NCI-H460 (cell line): ENCODE measurements around the gene DTNBP1. TPM values are rescaled to one million over a fixed set of nuclear protein-coding genes. Genes with fewer than 3 reads are reported as not detected.

Experiments used
- DNase-seq: peaks from one replicate; pipeline ENCODE4 v3.0.0-alpha.2; 2016; ENCODE audit warnings: low read depth; ENCODE audit errors: extremely low read depth
- polyA plus RNA-seq: library from polyadenylated mRNA; depleted of rRNA; stranded (reverse); fragments of >200 nt; gene quantifications from 2 replicates; pipeline ENCODE4 v1.2.3, GENCODE V29; 2014; cell fraction: nucleus; rRNA removed
- total RNA-seq: library from RNA; depleted of rRNA; stranded (reverse); fragments of >200 nt; shearing (Covaris generic); gene quantifications from 2 replicates; pipeline ENCODE4 v1.2.3, GENCODE V29; 2014; rRNA removed

Gene DTNBP1, protein sequence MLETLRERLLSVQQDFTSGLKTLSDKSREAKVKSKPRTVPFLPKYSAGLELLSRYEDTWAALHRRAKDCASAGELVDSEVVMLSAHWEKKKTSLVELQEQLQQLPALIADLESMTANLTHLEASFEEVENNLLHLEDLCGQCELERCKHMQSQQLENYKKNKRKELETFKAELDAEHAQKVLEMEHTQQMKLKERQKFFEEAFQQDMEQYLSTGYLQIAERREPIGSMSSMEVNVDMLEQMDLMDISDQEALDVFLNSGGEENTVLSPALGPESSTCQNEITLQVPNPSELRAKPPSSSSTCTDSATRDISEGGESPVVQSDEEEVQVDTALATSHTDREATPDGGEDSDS
- 0.67 and 2.0 TPM in 2 replicates for total RNA-seq
- 0.07 TPM in 1 of 2 replicates, not detected in the other for polyA plus RNA-seq

DNA sequence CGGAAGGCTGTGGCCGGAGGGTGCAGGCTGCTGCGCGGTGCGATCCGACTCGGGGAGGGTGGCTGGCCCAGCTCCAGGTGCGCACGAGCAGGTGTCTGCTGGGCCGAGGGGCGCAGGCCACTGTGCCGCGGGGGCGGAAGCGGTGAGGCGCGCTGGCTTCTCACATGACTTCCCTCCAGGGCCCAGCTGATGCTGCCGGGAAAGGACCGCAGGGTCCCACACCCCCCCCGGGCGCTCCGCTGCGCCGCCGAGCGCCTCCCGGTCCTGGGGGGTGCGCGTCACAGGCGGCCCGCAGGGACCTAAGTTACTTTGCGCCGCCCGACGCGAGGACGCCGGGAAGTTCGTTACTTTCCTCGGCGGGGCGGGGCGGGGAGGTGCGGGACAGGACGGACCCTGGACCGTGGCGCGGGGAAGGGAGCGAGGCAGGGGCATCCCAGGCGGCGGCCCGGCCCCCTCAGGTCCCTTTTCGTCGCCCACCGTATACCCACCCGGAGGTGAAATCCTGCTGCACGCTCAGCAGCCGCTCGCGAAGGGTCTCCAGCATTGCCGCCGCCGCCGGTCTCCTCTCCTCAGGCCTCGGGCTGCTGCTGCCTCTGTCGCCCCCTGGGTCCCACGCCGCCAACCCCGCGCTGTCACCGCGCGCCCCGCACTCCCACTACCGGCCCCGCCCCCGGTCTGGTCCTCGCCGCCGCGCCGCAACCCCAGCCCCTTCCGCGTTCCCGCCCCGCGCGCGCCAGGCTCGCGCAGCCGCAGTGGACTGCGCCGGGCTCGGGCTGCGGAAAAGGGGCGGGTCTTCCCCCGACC is at the start of gene DTNBP1:
TSS of gene DTNBP1 (minus strand) at position 703 of the 804 bp plus-strand sequence. CDS start at position 544, 159 bp downstream.
- DNase-seq, result peak; percentile 44

DNA sequence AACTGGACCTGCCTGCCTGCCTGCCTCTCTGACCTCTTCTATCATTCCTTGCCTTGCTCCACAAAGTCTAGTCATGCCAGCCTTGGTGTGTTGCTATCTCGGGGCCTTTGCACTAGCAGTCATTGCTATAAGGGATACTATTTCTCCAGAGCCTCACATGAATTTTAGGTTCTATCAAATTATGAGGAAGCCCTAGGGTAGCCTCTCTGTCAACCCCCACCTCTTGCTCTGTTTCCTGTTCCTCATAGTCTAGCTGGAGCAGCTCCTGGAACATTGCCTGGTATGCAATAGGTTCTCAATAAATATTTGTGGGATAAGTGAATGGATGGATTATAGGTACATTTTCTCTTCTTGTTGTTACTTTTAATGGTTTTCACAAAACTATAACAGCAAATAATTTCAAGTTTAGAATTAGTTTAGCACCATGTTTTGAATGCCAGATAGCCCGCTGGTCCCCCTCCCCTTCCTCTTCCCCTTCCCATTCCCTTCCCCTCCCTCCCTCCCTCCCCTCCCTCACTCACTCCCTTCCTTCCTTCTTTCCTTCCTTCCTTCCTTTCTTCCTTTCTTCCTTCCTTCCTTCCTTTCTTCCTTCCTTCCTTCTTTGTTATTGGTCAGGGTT is 46.9 kb upstream of the DTNBP1 start:
- DNase-seq, result no peak

DNA sequence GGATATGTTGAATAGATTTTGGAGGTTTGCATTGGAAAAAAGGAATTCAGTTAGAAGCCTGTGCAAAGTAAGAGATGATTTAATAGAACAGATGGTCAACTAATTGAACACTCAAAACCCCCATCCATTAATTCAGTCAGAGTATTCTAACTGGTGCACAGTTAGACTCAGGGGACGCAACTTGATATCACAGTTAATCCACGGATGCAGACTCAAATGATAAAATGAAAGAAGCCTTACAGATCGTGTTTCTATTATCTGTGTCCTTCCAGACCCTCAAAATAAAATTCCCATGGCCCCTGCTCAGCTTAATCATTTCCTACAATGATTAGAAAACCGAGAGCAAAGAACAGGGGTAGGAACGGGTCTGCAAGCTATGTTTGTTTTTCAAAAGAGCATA is 45.4 kb upstream of the DTNBP1 start:
- no peak for DNase-seq

DNA sequence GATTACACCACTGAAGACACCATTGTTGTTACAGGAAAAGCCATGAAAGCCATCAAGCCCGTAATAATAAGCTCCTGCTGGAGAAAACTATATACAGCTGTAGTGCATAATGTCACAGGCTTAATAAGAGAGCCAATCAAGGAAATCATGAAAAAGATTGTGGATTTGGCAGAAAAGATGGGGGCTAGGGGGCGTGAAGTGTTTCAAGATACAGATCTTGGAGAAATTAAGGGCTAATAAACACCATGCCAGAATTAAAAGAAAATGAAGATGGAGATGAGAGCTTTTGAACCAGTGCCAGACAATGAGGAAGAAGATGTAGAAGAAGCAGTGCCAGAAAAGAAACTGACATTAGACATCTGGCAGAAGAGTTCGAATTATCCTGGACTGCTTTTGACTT is 43.2 kb upstream of the DTNBP1 start:
- DNase-seq, result no peak

DNA sequence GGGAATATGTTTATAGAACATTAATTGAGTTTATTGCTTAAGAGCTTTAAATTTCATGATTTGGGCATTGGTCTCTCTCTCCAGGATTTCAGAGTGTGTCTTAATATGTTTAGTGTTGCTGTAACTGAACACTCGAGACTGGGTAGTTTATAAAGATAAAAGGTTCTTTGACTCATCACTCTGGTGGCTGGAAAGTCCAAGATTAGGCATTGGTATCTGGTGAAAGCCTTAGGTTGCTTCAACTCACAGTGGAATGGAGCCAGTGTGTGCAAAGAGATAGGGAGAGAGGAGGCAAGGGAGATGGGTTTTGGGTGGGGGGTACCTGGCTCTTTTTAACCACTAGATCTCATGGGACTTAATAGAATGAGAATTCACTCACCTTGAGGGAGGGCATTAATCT is 35.6 kb upstream of the DTNBP1 start:
- no peak for DNase-seq

DNA sequence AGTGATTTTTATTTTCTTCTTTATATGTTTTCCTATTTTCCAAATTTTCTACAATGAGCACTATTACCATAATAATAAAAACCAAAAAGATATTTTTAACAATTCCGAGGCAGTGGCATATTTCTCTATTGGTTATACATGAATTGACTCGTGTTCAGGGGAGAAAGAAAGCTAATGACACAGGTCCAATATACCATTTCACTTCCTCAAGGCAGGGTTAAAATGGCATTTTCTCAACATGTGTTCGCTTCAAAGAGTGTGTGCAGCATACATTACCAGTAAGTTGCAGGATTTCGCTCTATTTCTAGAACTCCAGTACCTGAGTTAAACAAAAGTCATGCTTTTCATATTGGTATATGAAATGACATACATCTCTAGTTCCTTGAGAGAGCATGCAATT is 35.1 kb upstream of the DTNBP1 start:
- DNase-seq, result no peak

DNA sequence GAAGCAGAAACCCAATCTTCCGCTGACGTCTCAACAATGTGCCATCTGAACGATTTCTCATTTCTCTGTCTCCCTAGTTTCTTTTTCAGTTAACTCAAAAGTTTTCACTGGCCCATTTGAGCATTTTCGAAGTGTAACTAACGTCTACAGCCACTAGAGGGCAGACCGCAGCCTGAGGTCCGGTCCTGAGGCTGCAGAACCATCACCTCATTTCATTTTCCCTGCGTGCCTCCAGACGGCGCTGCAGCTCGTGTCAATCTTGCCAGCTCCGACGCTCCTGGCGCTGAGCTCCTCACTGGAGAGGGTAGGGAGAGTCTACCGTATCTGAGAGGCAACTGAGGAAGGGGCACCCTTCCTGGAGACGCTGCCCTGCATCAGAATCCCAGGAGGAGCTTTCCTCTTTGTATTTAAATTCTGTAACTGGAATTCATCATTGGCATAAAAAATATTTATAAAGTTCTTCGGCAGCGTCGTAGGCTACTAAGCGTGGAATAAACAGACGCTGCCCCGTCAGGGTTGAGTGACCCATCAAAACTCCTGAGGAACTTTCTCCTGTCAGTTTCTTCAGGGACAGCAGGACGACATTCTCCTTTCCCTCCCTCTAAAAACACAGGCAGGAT is 28.5 kb upstream of the DTNBP1 start:
- peak; percentile 77 for DNase-seq

DNA sequence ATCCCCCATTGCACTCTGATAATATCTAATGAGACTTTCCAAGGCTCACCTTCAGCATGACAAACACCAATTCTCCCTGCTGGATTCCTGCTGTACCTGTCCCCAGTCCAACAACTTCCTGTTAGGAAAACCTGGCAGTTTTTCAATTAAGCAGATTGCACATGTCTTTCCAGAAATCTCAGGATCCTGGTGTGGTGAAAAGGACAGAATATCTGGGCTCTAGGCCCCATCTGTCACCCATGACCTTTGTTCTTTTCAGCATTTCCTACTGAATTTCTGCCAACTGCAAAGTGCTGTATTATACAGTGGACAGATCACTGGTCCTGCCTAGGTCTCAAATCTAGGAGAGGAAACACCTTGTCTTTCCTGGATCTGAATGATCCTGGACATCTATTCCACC is 27.7 kb upstream of the DTNBP1 start:
- DNase-seq, result no peak

DNA sequence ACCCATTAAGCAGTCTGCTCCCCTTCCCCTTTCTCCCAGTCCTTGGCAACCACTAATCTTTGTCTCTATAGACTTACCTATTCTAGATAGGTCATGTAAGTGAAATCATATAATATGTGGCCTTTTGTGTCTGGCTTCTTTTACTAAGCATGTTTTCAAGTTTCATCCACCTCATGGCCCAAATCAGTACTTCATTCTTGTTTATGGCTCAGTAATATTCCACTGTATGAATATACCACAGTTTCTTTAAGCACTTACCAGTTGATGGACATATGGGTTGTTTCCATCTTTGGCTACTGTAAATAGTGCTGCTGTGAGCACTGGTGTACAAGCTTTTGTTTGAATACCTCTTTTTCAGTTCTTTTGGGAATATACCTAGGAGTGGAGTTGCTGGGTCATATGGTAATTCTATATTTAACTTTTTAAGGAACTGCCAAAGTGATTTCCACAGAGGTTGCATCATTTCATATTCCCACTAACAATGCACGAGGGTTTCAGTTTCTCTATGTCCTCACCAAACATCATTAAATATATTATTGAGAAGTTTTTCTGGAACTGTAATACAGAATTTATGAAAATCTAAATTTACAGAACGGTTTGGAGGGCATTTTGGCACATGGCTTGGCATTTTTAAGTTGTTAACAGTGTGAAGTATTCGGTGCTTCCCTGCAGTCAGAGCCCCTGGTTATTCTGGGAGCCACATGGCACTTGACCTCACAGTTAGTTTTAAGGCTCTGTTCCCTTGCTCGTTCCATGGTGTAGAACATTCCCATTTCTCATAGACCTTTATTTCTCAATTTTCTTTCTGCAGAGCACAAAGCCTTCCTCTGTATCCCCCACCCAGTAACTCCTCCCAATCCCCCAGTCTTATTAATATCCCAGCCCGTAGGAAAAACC is 27.0 kb upstream of the DTNBP1 start:
- no peak for DNase-seq

DNA sequence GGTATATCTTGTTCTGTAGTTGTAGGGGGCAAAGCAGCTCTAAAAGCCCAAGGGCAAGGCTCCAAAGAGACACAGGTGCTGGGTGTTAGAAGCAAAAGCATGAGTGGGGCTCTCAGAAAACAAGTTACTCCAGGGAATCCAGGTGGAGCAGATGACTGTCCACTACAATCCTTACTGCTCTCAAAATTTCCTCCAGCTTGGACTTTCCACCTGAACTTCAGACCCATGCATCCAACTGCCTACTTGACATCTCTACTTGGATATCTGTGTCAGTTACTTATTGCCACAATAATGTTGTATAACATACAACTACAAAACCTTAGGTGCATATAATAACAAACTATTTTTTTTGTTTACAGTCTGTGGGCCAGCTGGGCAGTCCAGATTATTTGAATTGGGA is 22.8 kb upstream of the DTNBP1 start:
- no peak for DNase-seq

DNA sequence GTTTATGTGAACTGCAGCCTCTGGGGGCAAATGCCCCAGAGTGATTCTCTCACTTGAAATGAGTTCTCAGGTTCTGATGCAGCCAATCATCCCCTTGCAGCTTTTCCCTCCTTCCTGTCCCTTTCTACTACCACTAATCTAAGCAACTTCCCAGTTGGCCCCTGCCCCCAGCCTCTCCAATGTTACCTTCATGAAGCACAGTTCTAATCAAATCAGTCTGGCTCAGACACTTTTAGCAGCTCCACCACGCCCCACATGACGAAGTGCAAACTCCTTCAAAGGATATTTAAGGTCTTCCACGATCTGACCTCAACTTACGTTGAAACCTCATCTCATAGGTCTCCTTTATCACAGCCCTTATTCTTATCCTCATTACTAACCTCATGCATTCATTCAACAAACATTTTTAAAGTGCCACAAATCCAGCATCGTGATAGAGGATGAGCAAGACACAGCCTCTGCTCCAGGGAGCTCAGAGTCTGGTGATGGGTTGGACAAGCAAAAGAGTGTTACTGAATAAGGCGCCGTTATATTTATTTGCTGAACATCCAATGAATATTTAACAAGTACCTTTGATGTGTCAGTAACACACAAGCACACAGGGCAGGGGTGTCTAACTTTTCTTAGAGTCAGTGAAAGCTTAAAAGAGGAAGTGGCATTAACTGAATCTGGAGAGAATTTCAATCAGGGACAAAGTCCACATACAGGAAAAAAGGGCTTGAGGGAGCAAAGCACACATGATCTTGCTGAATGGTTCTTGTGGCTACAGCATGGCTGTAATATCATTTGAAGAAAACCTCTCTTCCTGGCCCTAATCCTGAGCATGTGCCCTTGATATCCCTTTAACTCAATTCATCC is 20.4 kb upstream of the DTNBP1 start:
- DNase-seq, result no peak

DNA sequence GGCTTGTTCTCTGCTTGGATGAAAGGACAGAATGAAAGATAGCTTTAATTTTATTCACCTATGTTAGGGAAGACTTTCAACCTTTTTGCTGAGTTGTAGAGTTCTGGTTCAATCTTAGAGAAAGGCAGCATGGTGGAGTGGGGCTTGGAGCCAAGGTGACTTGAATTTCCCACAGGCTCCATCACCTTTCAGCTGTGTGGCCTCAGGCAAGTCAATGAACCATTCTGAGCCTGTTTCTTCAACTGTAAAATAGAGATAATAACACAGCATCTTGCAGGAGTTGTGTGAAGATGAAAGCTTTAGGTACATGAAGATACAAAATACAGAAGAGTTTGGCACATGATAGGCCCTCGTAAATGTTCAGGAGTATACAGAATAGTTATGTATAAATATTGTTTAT is 19.1 kb upstream of the DTNBP1 start:
- no peak for DNase-seq

DNA sequence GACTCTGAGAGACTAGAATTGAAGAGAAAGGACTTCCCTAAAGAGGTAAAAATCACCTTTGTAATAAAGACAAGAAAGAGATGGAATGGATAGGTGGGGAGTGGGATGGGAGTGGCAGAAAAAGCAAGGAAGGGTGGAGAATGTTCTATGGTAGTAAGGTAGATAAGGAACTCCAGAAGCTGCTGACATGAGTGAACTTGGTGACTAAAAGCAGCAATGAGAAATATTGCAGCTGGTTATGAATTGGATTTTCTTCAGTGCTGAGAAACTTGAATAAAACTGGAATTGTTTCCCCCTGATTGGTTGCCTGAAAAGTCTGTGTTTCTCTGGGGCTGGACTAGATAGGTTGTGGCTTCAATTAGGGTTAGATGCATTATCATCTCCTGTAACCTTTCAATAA is 15.7 kb upstream of the DTNBP1 start:
- no peak for DNase-seq

DNA sequence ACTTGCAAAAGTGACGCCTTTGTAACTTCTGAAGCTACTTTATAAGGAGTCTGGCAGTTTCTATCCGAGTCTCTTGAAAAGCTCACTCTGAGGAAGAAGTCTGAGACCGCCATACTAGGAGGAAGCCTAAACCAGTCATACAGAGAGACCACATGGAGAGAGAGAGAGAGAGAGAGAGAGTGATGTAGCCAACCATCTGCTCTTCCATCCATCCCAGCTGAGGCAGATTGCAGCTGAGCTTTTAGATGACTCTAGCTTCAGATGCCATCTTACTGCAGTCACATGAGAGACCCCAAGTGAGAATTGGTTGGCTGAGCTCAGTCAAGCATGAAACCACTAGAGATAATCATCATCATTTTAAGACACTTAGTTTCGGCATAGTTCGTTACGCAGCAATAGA is 15.0 kb upstream of the DTNBP1 start:
- DNase-seq, result no peak

DNA sequence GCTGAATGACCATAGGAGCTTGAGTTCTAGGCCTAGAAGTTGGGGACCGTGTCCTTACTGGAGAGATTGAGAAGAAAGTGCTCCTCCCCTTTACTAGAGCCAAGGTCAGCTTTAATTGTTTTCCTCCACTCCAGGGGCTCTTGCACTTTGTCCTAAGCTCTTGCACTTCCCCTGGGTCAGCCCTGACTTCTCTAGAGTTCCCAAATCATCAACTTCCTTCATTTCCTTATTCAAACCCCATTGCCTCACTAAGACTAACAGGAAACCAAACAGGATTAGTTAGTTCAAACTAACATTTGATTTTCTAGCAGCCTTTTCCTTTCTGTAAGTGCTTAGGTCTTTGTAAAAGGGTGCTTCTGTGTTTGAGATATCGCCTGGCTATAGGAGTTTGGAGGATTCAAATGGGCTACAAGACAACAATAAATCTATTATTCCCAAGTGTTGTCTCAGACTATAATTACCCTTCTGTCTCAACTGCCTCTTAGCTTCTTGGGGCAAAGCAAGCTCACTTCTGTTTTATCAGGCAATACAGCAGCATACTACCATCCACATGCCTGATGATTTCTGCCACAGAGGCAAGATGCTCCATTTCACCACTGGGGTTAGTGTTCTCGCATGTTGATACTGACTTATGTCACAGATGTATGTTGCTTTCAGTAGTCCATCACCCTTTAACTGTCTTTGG is 12.8 kb upstream of the DTNBP1 start:
- DNase-seq, result no peak

DNA sequence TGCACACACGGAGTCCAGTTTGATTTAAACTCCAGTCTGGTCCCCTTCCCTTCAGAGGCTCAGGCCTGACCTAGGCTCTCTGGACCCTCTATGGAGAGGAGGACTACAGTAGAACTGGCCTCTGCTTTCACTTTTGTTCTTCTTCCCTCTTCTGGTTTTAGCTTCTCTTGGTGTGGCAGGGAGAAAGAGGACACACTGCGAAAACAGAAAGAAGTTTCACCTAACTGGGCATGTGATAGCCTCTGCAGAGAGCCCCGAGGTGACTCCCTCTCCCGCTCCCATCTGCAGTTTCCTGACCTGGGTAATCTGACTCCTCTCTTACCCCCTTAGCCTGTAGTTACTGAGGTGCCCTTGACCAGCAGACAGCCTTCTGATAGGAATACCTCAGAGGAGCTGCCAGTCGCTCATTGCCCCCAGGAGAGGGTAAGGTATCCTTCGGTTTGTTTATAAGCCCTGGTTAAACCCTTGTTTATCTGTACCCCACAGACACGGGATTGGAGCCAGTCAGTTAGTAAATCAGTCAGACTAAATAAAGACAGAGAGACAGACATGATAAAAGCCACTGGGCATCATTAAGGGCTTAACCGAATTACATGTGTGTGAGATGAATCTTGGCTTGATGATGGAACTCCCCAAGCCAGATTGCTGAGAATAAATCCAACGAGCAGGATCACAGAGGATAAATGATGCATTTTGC is 12.0 kb upstream of the DTNBP1 start:
- no peak for DNase-seq

DNA sequence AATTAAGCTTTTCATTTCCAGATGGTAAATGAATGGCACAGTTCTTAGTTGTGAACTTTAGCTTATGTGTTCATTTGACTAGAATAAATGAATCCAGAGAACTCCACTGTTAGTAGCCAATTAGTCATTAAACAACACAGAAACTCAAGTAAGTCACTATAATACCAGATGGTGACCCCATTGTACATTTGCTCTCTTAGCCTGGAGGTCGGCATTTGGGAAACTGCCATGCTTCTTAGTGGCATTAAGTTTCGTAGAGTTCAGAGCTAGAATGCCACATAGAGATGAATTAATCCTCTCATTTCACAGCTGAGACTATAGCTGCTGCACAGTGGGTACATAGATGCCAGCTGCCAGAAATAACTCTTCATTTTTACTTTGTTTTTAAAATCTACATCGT is 10.8 kb upstream of the DTNBP1 start:
- no peak for DNase-seq

DNA sequence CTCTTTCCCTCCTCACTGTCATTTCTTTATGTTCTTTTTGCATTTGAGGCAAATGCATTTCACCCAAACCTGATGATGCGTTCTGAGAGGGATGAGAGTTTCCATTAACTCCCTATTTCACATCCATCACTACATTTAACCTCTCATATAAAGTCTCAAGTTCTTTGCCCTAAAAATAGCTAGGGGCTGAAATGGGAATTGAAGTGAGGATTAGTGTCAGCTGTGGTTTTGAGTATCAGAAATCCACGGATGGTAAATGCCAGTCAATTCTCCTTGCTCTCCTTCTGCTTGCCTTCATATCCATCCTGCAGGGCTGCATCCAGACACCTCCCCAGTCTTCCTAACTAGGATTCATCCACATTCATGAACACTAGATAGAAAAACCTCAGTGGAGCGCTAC is 10.0 kb upstream of the DTNBP1 start:
- DNase-seq, result no peak
